ENCODE measurements around the gene TMEM238L.

Gene TMEM238L

DNA sequence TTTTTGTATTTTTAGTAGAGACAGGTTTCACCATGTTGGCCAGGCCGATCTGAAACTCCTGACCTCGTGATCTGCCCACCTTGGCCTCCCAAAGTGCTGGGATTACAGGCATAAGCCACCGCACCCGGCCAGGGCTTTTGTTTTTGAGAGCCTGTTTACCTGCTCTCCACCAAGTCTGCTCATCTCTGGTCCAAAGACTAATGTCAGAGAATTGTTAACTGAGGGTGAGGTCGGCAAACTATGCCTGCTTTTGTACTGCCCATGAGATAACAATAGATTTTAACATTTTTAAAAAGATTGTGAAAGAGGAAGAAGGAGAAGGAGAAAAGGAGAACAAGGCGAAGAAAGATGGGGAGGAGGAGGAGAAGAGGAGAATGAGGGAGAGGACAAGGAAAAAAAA lies 26.0 kb downstream of the TMEM238L start:
- peaks cover 12% of the 10 kb centered on the region for H3K27me3 Mint-ChIP-seq
- no peaks in the 10 kb centered on the region for H3K4me1 Mint-ChIP-seq
- H3K4me3 Mint-ChIP-seq, result no peak overlapping the region
- H3K9me3 Mint-ChIP-seq, result no peaks in the 10 kb centered on the region
- H3K27ac Mint-ChIP-seq (ENCODE audit: low read depth), result no peak overlapping the region
- DNase-seq (ENCODE audit: low spot score in 2 of 2) (no peak), ATAC-seq (replicated peaks; ENCODE audit: extremely low read depth, poor library complexity, severe bottlenecking) (no peak)
- H3K36me3 Mint-ChIP-seq (ENCODE audit: insufficient read depth), result no peaks in the 10 kb centered on the region

- H3K4me1 Mint-ChIP-seq, result no peaks in the 10 kb centered on the region
- H3K4me3 Mint-ChIP-seq, result no peak overlapping the region
- no peak for DNase-seq (ENCODE audit: low spot score in 2 of 2)
- no peaks in the 10 kb centered on the region for H3K36me3 Mint-ChIP-seq (ENCODE audit: insufficient read depth)
- ATAC-seq (replicated peaks; ENCODE audit: extremely low read depth, poor library complexity, severe bottlenecking), result no peak
- H3K27ac Mint-ChIP-seq (ENCODE audit: low read depth), result no peak overlapping the region
- H3K9me3 Mint-ChIP-seq, result no peaks in the 10 kb centered on the region
- peaks cover 12% of the 10 kb centered on the region for H3K27me3 Mint-ChIP-seq
These were observed 26.6 kb downstream of the TMEM238L start for GRCh38 chr17:10777131-10777807.

DNA sequence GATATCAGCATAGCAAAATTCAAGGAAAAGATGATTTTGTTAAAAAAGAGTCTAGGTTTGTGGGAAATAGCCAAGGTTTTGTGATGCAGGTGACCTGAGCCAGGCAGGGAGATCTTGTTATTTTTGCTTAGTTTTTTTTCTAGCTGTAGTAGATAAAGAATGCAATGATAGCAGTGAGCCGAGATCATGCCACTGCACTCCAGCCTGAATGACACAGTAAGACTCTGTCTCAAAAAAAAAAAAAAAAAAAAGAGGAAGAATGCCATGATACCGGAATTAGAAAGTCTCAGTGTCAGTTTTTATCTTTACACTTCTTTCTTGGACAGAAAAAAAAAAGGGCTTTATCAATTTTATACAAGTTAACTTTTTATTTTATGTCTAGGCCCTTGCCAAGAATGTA lies 27.5 kb downstream of the TMEM238L start:
- no peaks in the 10 kb centered on the region for H3K36me3 Mint-ChIP-seq (ENCODE audit: insufficient read depth)
- peaks cover 12% of the 10 kb centered on the region for H3K27me3 Mint-ChIP-seq
- no peak for DNase-seq (ENCODE audit: low spot score in 2 of 2)
- H3K4me1 Mint-ChIP-seq, result no peaks in the 10 kb centered on the region
- no peak overlapping the region for H3K4me3 Mint-ChIP-seq
- no peak for ATAC-seq (replicated peaks; ENCODE audit: extremely low read depth, poor library complexity, severe bottlenecking)
- H3K9me3 Mint-ChIP-seq, result peaks cover 5% of the 10 kb centered on the region
- no peak overlapping the region for H3K27ac Mint-ChIP-seq (ENCODE audit: low read depth)

GRCh38 chr17:10775740-10776356 lies 28.1 kb downstream of the TMEM238L start:
- H3K36me3 Mint-ChIP-seq (ENCODE audit: insufficient read depth), result no peaks in the 10 kb centered on the region
- peaks cover 6% of the 10 kb centered on the region for H3K9me3 Mint-ChIP-seq
- DNase-seq (ENCODE audit: low spot score in 2 of 2) (no peak), ATAC-seq (replicated peaks; ENCODE audit: extremely low read depth, poor library complexity, severe bottlenecking) (no peak)
- H3K4me1 Mint-ChIP-seq, result no peaks in the 10 kb centered on the region
- H3K27me3 Mint-ChIP-seq, result peaks cover 12% of the 10 kb centered on the region
- no peak overlapping the region for H3K27ac Mint-ChIP-seq (ENCODE audit: low read depth)
- H3K4me3 Mint-ChIP-seq, result no peak overlapping the region

DNA sequence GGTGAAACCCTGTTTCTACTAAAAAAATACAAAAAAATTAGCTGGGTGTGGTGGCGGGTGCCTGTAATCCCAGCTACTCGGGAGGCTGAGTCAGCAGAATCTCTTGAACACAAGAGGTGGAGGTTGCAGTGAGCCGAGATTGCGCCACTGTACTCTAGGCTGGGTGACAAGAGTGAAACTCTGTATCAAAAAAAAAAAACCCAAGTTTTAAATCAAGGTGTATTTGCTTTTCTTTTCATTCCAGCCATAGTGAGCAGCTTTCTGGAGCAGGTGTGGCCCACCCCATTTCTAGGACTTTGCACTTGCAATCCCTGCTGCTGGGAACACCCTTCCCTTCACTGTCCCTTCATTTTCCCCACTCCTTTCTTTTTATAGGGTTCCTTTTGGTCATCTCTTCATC lies 28.8 kb downstream of the TMEM238L start:
- Mint-ChIP-seq H3K4me1 (no peaks in the 10 kb centered on the region), H3K27ac (ENCODE audit: low read depth) (no peak overlapping the region), H3K4me3 (no peak overlapping the region), H3K36me3 (ENCODE audit: insufficient read depth) (no peaks in the 10 kb centered on the region), H3K27me3 (peaks cover 12% of the 10 kb centered on the region), H3K9me3 (peaks cover 6% of the 10 kb centered on the region)
- no peak for DNase-seq (ENCODE audit: low spot score in 2 of 2)
- ATAC-seq (replicated peaks; ENCODE audit: extremely low read depth, poor library complexity, severe bottlenecking), result no peak

- Mint-ChIP-seq H3K36me3 (ENCODE audit: insufficient read depth) (no peaks in the 10 kb centered on the region), H3K4me3 (no peak overlapping the region), H3K27me3 (peaks cover 12% of the 10 kb centered on the region), H3K27ac (ENCODE audit: low read depth) (no peak overlapping the region), H3K4me1 (no peaks in the 10 kb centered on the region), H3K9me3 (peaks cover 6% of the 10 kb centered on the region)
- DNase-seq (ENCODE audit: low spot score in 2 of 2) (no peak), ATAC-seq (replicated peaks; ENCODE audit: extremely low read depth, poor library complexity, severe bottlenecking) (no peak)
These were observed 30.5 kb downstream of the TMEM238L start for GRCh38 chr17:10773391-10773790.

DNA sequence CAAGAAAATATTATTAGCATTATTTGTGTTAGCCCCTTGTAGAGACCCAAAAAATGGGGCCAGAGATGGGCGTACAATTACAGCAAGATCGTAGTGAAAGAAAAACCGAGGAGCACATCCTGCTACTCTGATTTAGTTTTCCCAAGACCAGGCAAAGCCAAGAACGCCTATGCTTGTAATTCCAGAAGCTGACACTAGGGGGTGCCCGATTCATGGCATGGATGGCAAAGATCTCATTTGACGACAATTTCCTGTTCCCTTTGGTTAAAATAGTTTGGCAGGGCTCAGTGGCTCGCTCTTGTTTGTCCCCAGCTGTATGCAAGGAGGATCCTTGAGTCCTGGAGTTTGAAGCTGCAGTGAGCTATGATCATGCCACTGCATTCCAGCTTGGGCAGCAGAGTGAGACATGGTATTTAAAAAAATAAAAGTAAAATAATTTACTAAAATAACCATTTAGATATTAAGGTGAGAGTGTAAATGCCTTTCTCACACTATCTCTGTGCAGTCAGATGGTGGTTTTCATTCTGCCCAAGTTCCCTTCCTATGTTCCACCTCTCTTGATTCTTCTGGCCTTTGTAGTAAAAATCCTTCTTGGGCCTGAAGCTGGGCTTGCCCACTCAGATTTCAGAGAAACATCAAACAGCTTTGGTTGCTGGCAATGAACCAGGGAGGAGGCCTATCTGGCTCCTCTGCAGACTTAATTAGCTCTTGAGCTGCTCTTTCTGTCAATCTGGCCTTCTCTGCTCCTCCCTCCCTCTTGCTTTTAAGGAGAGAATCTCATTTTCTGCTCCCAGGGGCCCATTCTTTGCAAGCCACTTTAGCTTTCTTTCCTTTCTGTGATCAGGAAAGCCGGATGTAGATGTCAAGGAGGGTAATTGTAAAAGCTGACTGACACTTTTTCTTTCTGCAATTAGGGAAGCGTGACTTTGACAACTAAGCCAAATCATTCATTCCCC lies 31.2 kb downstream of the TMEM238L start:
- no peak for DNase-seq (ENCODE audit: low spot score in 2 of 2)
- H3K27ac Mint-ChIP-seq (ENCODE audit: low read depth), result no peak overlapping the region
- H3K27me3 Mint-ChIP-seq, result peaks cover 12% of the 10 kb centered on the region
- no peaks in the 10 kb centered on the region for H3K36me3 Mint-ChIP-seq (ENCODE audit: insufficient read depth)
- no peaks in the 10 kb centered on the region for H3K4me1 Mint-ChIP-seq
- H3K4me3 Mint-ChIP-seq, result no peak overlapping the region
- peaks cover 6% of the 10 kb centered on the region for H3K9me3 Mint-ChIP-seq
- no peak for ATAC-seq (replicated peaks; ENCODE audit: extremely low read depth, poor library complexity, severe bottlenecking)

DNA sequence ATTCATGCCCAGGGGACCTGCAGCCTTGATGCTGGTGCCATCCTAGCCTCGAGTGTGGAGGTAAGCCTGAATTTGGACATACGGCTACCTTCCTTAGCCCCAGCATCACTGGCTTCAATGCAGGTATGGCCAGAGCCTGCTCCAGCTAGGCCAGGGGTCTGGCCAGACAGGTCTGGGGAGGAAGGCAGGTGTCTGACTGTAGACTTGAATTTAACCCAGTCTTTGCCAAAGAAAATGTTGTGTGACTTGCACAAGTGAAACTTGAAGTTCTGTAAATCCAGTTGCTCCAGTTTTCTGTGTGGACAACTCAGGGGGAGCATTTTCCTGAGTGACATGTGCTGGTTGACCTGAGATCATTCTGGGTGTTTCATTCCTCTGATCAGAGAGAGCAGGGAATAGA lies 32.8 kb downstream of the TMEM238L start:
- ATAC-seq (replicated peaks; ENCODE audit: extremely low read depth, poor library complexity, severe bottlenecking), result no peak

DNA sequence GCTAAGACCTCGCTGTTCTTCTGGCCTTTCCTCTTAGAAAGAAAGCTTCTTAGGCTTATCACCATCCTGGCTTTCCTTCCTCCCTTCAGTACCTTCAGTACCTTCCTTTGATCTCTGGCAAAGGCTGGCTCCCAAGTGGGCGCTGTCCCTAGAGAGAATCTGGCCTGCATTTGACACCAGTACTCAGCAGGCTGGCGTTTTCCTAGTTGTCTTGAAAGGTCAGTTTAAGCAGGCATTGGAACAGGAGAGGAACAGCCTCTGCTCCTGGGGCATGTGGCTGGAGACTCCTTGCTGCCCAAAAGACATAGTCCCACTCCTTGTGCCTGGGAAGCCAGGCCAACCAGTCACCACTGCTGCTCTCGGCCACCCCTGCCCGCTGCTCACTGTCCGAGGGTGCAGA lies 34.1 kb downstream of the TMEM238L start:
- Mint-ChIP-seq H3K27me3 (no peaks in the 10 kb centered on the region), H3K27ac (ENCODE audit: low read depth) (no peak overlapping the region), H3K4me3 (no peak overlapping the region), H3K36me3 (ENCODE audit: insufficient read depth) (no peaks in the 10 kb centered on the region), H3K9me3 (peaks cover 6% of the 10 kb centered on the region), H3K4me1 (no peaks in the 10 kb centered on the region)
- DNase-seq (ENCODE audit: low spot score in 2 of 2) (no peak), ATAC-seq (replicated peaks; ENCODE audit: extremely low read depth, poor library complexity, severe bottlenecking) (no peak)

More for the DNA sequence above, 32.8 kb downstream of the TMEM238L start:
- Mint-ChIP-seq H3K9me3 (peaks cover 6% of the 10 kb centered on the region), H3K36me3 (ENCODE audit: insufficient read depth) (no peaks in the 10 kb centered on the region), H3K27ac (ENCODE audit: low read depth) (no peak overlapping the region), H3K4me3 (no peak overlapping the region), H3K4me1 (no peaks in the 10 kb centered on the region), H3K27me3 (peaks cover 12% of the 10 kb centered on the region)
- no peak for DNase-seq (ENCODE audit: low spot score in 2 of 2)

DNA sequence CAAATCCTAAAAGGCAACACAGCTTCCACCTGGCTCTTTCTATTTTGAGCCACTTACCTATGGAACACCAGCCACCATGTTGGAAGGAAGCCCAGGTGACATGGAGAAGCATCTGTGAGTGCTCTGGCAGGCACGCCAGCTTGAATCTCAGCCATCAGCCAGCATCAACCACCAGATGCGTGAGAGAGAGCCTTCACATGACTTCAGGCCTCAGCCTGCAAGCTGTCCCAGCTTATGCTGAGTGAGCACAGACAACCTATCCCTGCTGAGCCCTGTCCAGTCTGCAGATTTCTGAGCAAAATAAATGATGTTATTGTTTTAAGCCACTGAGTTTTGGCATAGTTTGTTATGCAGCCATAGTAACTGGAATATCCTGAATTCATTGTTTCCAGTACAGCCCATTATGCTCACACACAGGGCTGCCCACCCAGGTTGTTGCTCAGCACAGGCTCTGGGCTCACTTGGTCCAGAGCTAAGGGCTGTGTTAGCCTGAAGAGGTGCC lies 35.1 kb downstream of the TMEM238L start:
- Mint-ChIP-seq H3K9me3 (peaks cover 6% of the 10 kb centered on the region), H3K27me3 (no peaks in the 10 kb centered on the region), H3K4me3 (no peak overlapping the region), H3K36me3 (ENCODE audit: insufficient read depth) (no peaks in the 10 kb centered on the region), H3K4me1 (no peaks in the 10 kb centered on the region), H3K27ac (ENCODE audit: low read depth) (no peak overlapping the region)
- no peak for DNase-seq (ENCODE audit: low spot score in 2 of 2)
- no peak for ATAC-seq (replicated peaks; ENCODE audit: extremely low read depth, poor library complexity, severe bottlenecking)

DNA sequence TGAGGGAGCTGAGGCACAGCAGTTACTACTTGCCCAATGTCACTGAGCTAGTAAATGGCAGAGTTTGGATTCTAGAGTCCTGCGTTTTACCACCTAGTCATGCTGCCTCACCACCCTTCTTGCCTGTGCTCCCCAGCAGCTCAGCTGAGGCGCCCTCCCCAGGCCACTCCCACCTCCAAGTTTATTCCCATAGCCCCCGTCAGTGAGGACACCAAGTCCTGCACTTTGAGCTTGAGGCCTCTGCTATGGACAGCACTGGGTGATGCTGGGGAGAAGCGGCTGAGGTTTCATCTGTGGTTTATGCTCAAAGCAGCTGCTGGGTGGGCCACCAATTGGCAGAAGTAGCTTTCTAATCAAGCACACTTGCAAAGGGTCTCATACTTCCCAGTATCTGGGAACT lies 36.7 kb downstream of the TMEM238L start:
- Mint-ChIP-seq H3K4me1 (no peaks in the 10 kb centered on the region), H3K27ac (ENCODE audit: low read depth) (no peak overlapping the region), H3K36me3 (ENCODE audit: insufficient read depth) (no peaks in the 10 kb centered on the region), H3K4me3 (no peak overlapping the region), H3K27me3 (peaks cover 7% of the 10 kb centered on the region), H3K9me3 (peaks cover 6% of the 10 kb centered on the region)
- DNase-seq (ENCODE audit: low spot score in 2 of 2) (no peak), ATAC-seq (replicated peaks; ENCODE audit: extremely low read depth, poor library complexity, severe bottlenecking) (no peak)

GRCh38 chr17:10762037-10762436 lies 41.9 kb downstream of the TMEM238L start:
- H3K36me3 Mint-ChIP-seq (ENCODE audit: insufficient read depth), result no peaks in the 10 kb centered on the region
- no peak overlapping the region for H3K27ac Mint-ChIP-seq (ENCODE audit: low read depth)
- H3K27me3 Mint-ChIP-seq, result peaks cover 16% of the 10 kb centered on the region
- DNase-seq (ENCODE audit: low spot score in 2 of 2) (no peak), ATAC-seq (replicated peaks; ENCODE audit: extremely low read depth, poor library complexity, severe bottlenecking) (no peak)
- H3K4me1 Mint-ChIP-seq, result no peaks in the 10 kb centered on the region
- no peak overlapping the region for H3K4me3 Mint-ChIP-seq
- H3K9me3 Mint-ChIP-seq, result no peaks in the 10 kb centered on the region

Data from central memory CD8-positive, alpha-beta T cell (primary cell).